ENCODE measurements around the gene MAPK10. TPM values are rescaled to one million over a fixed set of nuclear protein-coding genes. Genes with fewer than 3 reads are reported as not detected.
"Not testable (repeated sequence)": the region's sequence is repeated elsewhere in the genome, so short reads cannot be mapped to it uniquely, and the experiment has no call there.

MAPK10 gene
- total RNA-seq, 1 donor from 2014 or later = 42.3 TPM

GRCh38 chr4:86021671-86022070 lies 338.2 kb downstream of the MAPK10 start:
- ATAC-seq; intact Hi-C loops (cut with DNase I): not testable (repeated sequence)

DNA sequence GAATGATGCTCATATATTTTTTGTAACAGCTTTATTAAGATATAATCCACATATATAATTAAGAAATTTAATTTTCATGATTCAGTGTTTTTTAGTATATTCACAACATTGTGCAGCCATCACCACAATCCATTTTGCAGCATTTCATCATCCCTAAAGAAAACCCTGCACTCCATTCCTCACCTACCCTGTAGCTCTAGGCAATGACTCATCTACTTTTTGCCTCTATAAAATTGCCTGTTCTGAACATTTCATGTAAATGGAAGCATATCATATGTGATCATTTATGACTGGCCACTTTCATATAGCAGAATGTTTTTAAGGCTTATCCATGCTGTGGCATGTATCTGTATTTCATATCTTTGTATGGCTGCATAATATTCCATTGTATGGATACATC lies 339.9 kb downstream of the MAPK10 start:
- intact Hi-C loops (cut with DNase I) = no loop called here
- no peak for ATAC-seq
- DNase-seq (ENCODE audit: low spot score) = no peak

More at GRCh38 chr4:86021671-86022070, 338.2 kb downstream of the MAPK10 start:
- DNase-seq (ENCODE audit: low spot score) = not testable (repeated sequence)

GRCh38 chr4:86019362-86019761 lies 340.5 kb downstream of the MAPK10 start:
- ATAC-seq = no peak
- DNase-seq (ENCODE audit: low spot score) = no peak
- intact Hi-C loops (cut with DNase I) = no loop called here

DNA sequence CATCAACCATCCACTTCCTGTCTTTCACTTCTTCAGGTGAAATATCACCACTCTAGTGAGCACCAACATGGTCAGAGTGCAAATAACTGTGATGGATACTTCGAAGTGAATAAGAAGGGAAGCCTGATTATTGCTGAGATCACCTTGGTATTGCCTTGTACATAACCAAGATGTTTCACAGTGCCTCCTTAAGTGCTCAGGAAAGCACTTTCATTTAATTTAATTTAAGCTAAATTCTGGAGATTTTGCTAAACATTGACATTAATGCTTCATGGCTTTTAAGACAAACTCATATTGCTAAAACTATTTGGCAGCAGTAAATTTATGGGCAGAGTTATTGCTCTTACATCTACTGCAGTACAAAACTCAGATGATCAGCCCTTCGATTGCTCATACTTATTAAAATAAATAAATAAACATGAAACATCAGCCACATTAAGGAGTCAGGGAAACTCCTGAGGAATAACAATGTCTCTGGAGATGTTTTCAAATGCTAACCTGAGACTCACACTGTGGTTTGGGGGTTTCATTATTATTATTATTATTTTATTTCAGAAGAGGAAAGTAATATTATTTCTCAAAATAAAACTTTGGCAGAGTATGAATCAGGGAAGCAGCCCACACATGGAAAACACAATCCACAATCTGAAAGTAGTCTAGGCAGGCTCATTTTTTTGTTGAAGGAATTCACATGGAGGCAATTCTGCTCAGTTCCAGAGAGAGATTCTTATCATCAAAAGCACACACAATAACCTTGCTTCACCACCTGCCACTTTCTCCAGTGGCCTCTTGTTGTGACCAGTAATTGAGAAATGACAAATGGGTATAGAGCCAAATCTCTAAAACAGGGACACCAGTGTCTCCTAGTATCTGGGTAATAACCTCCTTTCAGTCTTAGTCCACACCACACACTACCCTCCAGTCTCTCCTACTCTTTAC lies 344.2 kb downstream of the MAPK10 start:
- ATAC-seq (no peak), DNase-seq (ENCODE audit: low spot score) (no peak)
- intact Hi-C loops (cut with DNase I) = no loop called here

DNA sequence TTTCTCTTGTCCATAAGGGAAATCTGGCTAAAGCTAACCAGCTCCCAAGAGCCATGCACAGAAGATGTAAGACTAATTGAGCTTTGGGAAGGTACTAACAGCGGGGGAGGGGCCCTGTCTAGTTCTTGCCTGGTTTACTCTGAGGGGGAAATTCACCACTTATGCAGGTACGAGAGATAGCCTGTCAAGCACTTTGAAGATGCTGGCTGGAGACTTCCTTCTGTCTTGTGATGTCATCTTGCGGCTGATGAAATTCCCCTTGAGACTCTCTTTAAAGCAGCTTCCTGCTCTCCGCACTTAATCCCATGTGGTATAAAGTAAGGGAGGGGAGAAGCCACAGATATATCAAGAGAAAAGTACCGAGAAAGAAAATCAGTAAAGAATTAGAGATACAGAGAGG lies 345.3 kb downstream of the MAPK10 start:
- intact Hi-C loops (cut with DNase I) = no loop called here
- DNase-seq (ENCODE audit: low spot score) = no peak
- ATAC-seq = no peak

DNA sequence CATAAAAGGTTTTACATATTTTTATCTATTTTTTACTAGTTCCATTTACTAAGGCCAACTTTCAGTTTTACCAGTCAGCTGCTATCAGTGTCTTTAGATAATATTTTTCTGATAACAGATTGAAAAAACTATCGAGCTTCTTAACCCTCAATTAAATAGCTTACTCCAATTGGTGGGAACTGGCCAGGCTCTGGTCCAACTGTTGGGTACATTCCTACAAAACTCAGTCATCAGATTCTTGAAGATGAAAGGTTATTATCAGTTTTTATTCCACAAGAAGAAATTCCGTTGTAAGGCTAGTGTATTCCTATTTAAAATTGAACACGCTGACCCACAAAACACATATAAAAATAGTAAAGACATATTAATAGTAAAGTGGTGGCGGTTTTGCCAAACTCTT lies 346.2 kb downstream of the MAPK10 start:
- ATAC-seq (no peak), DNase-seq (ENCODE audit: low spot score) (no peak)
- intact Hi-C loops (cut with DNase I) = no loop called here

GRCh38 chr4:86011117-86011516 lies 348.7 kb downstream of the MAPK10 start:
- intact Hi-C loops (cut with DNase I) = no loop called here
- DNase-seq (ENCODE audit: low spot score) = no peak
- ATAC-seq = peak; percentile 59

- ATAC-seq = no peak
- intact Hi-C loops (cut with DNase I) = no loop called here
- no peak for DNase-seq (ENCODE audit: low spot score)
Measured at GRCh38 chr4:86007042-86007441, 352.8 kb downstream of the MAPK10 start.

DNA sequence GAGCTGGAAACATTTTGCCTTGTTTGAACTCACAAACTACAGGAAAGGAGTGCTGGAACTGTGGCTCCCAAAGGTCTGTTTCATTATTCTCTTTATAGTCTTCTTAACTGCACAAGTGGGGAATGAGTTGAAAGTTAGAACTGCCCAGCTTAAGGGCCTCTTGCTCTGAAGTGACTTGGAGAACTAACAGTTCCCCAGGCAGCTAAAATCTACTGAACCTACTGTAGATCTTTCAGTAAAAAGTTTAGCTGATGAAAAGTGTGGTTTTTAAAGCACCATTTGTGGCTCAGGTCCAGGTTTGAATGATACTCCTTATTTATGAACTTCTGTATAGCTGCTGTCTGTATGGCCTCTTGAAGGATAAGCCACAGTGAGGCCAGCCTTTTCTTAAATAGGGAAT lies 353.8 kb downstream of the MAPK10 start:
- intact Hi-C loops (cut with DNase I) = no loop called here
- ATAC-seq = no peak
- DNase-seq (ENCODE audit: low spot score) = no peak

- DNase-seq (ENCODE audit: low spot score) = no peak
- ATAC-seq = no peak
- intact Hi-C loops (cut with DNase I) = no loop called here
Measured at GRCh38 chr4:86004030-86004429, 355.8 kb downstream of the MAPK10 start.

DNA sequence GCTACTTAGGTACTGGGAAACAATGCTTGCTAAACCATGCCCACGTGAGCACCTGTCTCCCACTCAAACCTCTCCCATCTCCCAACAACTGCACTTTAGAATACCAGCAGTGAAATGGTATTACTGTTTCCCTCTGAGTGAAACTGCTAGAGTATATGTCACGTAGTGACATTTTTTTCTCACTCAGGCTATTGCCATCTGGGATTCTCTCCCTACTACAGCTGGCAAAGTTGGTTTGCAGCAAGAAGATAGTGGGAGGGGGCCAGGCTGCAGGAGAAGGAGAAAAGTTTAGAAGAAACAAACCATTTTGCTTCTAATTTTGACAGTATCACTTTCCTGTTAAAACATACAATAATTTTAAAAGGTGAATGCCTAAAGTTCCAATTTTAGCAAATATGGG lies 358.3 kb downstream of the MAPK10 start:
- ATAC-seq = no peak
- DNase-seq (ENCODE audit: low spot score) = no peak
- intact Hi-C loops (cut with DNase I) = no loop called here

DNA sequence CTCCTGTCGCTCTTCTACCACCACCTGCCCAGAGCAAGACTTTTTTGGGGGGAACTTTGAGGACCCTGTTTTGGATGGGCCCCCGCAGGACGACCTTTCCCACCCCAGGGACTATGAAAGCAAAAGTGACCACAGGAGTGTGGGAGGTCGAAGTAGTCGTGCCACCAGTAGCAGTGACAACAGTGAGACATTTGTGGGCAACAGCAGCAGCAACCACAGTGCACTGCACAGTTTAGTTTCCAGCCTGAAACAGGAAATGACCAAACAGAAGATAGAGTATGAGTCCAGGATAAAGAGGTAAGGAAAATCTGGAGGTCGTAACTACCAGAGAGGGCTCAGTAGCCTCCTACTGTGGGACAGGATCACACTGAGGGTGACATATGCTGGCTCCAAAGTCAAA lies 364.5 kb downstream of the MAPK10 start:
- ATAC-seq = no peak
- intact Hi-C loops (cut with DNase I) = no loop called here
- no peak for DNase-seq (ENCODE audit: low spot score)

GRCh38 chr4:85994576-85994975 lies 365.3 kb downstream of the MAPK10 start:
- intact Hi-C loops (cut with DNase I) = no loop called here
- ATAC-seq = no peak
- DNase-seq (ENCODE audit: low spot score) = no peak

- no peak for DNase-seq (ENCODE audit: low spot score)
- intact Hi-C loops (cut with DNase I) = no loop called here
- no peak for ATAC-seq
Measured at GRCh38 chr4:85993641-85994040, 366.2 kb downstream of the MAPK10 start.

- DNase-seq (ENCODE audit: low spot score) (no peak), ATAC-seq (no peak)
- intact Hi-C loops (cut with DNase I) = no loop called here
Measured at GRCh38 chr4:85986266-85986665, 373.6 kb downstream of the MAPK10 start.

DNA sequence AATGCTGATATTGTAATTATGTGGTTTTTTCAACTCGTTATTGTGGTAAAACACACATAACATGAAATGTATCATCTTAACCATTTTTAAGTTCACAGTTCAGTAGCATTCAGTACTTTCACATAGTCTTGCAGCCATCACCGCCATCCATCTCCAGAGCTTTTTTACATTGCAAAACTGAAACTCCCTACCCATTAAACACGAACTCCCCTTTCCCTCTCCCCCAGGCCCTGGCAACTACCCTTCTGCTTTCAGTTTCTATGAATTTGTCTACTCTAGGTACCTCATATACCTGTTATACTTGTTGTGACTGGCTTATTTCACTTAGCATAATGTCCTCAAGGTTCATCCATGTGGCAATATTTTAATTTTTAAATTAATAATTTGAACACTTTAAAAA lies 380.6 kb downstream of the MAPK10 start:
- ATAC-seq (no peak), DNase-seq (ENCODE audit: low spot score) (no peak)
- intact Hi-C loops (cut with DNase I) = no loop called here

GRCh38 chr4:85970535-85970934 lies 389.3 kb downstream of the MAPK10 start:
- no peak for DNase-seq (ENCODE audit: low spot score)
- intact Hi-C loops (cut with DNase I) = no loop called here
- no peak for ATAC-seq

- intact Hi-C loops (cut with DNase I) = no loop called here
- DNase-seq (ENCODE audit: low spot score) (no peak), ATAC-seq (peak; percentile 74)
Measured at GRCh38 chr4:85968945-85969819, 390.7 kb downstream of the MAPK10 start.

DNA sequence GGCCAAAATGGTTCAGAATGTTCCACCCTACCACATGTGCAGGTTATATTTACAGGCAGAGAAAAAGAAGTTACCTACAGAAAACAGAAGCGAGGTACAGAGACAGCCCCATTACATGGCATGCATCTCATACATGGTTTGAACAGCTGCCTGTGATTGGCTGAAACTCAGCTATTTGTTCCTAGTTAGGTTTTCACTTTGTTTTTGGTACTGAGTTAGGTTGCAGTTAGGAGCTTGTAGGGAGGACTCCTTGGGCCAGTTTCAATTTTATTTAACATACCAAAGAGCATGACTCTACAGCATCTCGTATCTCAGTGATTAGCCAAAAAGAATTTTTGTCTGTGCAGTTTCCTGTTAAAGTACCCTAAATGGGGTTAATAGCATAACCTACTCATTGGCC lies 392.0 kb downstream of the MAPK10 start:
- intact Hi-C loops (cut with DNase I) = no loop called here
- ATAC-seq (no peak), DNase-seq (ENCODE audit: low spot score) (no peak)

- no peak for DNase-seq (ENCODE audit: low spot score)
- peak; percentile 34 for ATAC-seq
- intact Hi-C loops (cut with DNase I) = no loop called here
Measured at GRCh38 chr4:85966373-85966772, 393.5 kb downstream of the MAPK10 start.
